GM12865 (cell line): ENCODE measurements around the gene SPOCK1.

Experiments
- DNase-seq: peaks from one replicate; pipeline ENCODE4 v3.0.0; 2010; ENCODE audit warnings: low read depth
- H3K4me3 ChIP-seq: 2 replicates; pipeline ENCODE4 v1.5.1; 2011; ENCODE audit warnings: mild to moderate bottlenecking, low read depth, low read length, control low read depth
- CTCF ChIP-seq: IDR thresholded peaks from 2 replicates; pipeline ENCODE4 v1.5.1; 2011; ENCODE audit warnings: low read length, control low read depth, low read depth, inconsistent platforms; ENCODE audit not compliant: insufficient read depth; ENCODE audit errors: missing control alignments

The SPOCK1 gene

GRCh38 chr5:137336565-137337120, 162.5 kb downstream of the SPOCK1 start:
- TF ChIP-seq CTCF, result no peak
- no peak overlapping the region for H3K4me3 ChIP-seq
- no peak for DNase-seq

GRCh38 chr5:137336161-137336560, 163.0 kb downstream of the SPOCK1 start:
- no peak overlapping the region for H3K4me3 ChIP-seq
- TF ChIP-seq CTCF, result no peak
- no peak for DNase-seq

GRCh38 chr5:137335493-137335892, 163.6 kb downstream of the SPOCK1 start:
- H3K4me3 ChIP-seq, result no peak overlapping the region
- no peak for TF ChIP-seq CTCF
- DNase-seq, result no peak

- no peak for DNase-seq
- no peak overlapping the region for H3K4me3 ChIP-seq
- TF ChIP-seq CTCF, result no peak
Measured at GRCh38 chr5:137333928-137334327, 165.2 kb downstream of the SPOCK1 start.

- DNase-seq, result no peak
- TF ChIP-seq CTCF, result no peak
- H3K4me3 ChIP-seq, result no peak overlapping the region
Measured at GRCh38 chr5:137333475-137333874, 165.7 kb downstream of the SPOCK1 start.

GRCh38 chr5:137332296-137332695, 166.8 kb downstream of the SPOCK1 start:
- DNase-seq, result no peak
- H3K4me3 ChIP-seq, result no peak overlapping the region
- no peak for TF ChIP-seq CTCF

GRCh38 chr5:137329586-137330296, 169.4 kb downstream of the SPOCK1 start:
- H3K4me3 ChIP-seq, result no peak overlapping the region
- no peak for DNase-seq
- no peak for TF ChIP-seq CTCF
